GM20431 (cell line): ENCODE results near the gene CAB39L.

Experiments used
- in situ Hi-C: fragments of 300-500 bp; cut with MseI, MboI; formaldehyde crosslinking; loops from one replicate; pipeline ENCODE4 v1.15.0; 2020; ENCODE audit warnings: low sequenced_read_pairs; ENCODE audit not compliant: unreplicated experiment

Gene CAB39L

DNA sequence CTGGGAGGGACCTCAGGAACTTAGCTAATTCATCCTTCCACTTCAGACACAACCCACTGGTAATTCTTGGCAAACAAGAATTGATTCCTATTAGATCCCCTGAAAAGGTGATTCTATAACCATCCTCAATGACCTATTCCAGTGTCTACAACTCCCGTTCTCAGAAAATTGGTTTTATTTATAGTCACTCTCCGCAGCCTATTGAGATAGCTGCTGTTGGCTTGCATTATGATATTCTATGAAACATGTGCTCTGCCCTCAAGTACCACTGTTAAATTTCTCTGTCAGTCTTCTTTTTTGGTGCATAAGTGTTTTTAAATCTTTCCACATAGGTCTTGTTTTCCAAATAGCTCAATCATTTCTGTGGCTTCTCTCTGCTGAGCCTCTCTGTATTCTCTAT lies 121.2 kb downstream of the CAB39L start:
- in situ Hi-C loops, result no loop called here

DNA sequence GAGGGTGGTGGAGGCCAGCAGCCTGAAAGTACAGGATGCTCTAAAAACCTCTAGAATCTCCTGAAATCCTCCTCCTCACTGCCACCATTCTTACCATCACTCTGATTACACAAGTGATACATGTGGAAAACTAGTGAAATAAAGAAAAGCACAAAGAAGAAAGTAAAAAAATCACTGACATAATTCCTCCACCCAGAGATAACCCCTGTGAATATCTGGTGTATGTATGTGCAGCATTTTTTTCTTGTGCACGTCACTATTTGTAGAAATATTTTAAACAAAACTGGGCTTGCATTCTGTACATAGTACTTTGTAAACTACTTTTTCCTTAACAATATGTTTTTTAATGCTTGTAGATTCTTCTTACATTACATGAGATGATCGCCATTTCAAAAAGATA lies 122.9 kb downstream of the CAB39L start:
- in situ Hi-C loops, result no loop called here

DNA sequence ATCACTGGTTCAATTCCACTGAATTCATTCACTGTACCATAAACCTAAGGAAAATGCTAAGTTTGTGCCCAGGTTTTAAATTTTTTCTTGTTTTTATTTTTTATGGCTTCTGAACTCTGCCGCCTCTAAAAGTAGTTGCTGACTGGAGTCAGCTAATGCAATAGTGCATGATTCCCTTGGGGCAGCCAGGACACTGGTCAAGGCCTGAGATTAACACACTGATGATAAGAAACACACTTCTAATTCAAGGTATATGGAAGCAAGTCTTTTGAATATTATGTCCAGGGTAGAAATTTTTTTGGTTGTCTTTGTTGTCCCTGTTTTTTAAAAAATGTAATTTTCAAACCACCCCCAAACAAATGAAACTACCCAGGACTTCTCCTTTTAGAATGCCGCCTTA lies 123.9 kb downstream of the CAB39L start:
- in situ Hi-C loops, result no loop called here

DNA sequence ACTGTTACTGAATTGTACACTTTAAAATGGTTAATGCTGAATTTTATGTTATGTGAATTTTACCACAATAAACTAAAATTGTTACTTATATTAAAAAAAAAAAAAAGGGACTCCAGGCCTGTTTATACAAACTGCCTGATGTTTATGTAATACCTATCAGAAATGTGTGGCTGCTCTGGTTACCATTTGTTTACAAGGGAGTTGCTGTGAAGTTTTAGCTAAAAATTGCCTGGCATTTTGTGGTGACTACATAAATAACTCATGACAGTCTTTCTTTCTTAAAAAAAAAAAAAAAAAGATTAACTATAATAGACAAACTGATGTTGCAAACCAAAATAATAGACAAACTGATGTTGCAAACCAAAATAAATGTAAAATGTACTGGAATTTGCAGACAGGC lies 124.3 kb downstream of the CAB39L start:
- in situ Hi-C loops, result no loop called here

DNA sequence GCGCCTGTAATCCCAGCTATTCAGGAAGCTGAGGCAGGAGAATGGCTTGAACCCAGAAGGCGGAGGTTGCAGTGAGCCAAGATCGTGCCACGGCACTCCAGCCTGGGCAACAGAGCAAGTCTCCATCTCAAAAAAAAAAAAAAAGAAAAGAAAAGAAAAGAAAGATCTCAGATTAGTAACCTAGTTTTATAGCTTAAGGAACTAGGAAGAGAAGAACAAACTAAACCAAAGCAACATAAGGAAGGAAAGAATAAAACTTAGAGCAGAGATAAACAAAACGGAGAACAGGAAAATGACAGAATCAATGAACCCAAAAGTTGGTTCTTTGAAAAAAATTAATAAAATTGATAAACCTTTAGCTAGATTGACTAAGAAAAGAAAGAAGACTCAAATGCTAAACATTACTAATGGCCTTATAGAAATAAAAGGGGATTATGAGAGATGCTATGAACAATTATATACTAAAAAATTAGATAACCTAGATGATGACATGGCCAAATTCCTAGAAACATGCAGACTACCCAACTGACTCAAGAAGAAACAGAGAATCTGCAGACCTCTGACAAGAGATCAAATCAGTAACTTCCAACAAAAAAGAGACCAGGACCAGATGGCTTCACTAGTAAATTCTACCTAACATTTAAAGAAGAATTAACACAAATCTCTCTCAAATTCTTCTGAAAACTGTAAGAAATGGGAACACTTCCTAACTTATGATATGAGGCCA lies 127.9 kb downstream of the CAB39L start:
- in situ Hi-C loops, result no loop called here

DNA sequence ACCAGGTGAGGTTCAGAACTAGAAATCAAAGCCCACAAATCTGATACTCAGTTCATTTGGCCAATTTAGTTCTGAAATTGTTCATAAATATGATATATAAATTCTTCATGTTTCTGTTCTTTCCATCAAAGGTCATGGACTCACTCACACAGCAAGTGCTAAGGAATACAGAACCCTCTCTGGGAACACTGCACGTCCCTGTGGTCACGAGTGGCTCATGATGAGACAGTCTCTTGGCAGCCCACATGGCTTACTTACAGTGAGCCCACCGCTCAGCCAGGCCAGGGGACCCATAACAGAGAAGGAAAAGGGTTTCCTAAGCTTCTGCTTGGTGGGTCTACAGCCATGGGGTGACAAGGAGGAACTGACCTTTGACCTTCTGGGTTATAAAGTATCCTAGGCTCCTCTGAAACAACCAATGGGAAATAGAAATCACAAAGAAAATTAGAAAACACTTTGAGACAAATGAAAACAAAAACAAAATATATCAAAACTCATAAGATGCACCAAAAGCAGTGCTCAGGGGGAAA lies 128.8 kb downstream of the CAB39L start:
- in situ Hi-C loops, result no loop called here

DNA sequence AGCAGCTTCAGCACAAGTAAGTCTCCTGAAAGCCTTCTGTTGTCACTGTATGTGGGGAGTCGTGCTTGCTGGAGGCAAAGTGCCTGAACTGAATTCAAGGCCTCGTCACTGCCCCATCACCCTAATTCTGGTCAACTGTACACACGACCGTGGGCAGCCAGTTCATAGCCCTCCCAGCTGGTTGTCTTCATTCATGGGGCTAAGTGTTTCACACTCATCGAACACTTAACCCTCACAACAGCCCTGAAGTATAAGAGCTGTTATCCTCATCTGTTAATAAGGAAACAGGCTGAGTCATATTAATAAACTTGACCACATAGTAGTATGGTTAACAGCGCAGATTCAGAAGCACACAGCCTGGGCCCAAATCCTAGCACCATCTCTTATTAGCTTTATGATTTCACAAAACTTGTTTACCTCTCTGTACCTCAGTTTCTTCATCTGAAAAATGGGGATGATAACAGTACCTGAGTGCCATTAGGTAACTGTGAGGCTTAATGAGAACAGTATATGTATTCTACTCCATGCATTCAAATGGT lies 129.5 kb downstream of the CAB39L start:
- in situ Hi-C loops, result no loop called here

DNA sequence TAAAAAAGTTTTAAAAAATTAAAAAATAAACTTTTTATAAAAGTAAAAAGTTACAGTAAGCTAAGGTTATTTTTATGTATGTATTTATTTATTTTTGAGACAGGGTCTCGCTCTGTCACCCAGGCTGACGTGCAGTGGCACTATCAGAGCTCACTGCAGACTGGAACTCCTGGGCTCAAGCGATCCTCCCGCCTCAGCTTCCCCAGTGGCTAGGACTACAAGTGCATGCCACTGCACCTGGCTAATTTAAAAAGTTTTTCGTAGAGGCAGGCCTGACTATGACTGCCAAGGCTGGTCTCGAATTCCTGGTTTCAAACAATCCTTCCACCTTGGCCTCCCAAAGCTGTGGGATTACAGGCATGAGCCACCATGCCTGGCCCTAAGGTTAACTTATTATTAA lies 132.0 kb downstream of the CAB39L start:
- in situ Hi-C loops, result no loop called here

DNA sequence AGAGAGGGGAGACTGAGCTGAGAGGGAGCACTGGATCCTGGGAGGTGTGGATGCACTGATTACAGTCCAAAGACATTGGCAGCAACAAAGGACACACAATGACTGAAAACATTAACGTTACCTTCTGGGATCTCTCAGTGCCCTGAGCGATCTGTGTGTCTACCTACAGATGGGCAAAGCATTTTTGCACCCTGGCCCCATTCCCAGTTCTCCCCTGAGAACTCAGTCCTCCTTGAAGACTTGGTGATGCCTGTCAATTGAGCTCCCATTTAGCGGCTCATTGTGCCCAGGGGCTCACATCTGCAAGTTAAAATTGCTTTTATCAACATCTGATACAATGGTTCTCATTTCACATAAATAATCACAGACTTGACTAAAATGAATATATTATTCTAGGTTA lies 133.6 kb downstream of the CAB39L start:
- in situ Hi-C loops, result no loop called here

DNA sequence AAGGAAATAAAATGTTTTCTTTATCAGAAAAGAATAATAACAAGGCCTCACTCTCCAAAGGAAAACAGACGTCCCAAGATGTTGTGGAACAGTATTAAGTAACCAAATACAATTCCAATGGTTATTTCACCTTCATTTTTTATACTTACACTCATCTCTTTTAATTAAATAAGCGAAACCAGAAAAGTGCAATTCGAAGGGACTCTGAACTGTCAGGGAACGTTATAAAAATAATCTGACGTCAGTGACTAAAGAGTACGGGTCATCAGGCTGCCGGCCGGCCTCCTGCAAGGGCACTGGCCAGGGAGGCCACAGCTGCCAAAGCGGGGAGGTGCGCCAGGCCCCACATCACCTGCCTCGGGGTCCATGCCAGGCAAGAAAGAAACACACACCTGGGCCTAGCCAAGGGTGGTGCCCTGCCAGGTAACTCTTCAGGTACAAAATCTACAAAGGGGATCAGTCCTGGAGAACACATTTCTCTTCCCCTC lies 134.9 kb downstream of the CAB39L start:
- in situ Hi-C loops, result loop anchor here (10.0 kb wide), 1 partner anchor 296 kb away; no protein-coding TSS in a partner anchor

DNA sequence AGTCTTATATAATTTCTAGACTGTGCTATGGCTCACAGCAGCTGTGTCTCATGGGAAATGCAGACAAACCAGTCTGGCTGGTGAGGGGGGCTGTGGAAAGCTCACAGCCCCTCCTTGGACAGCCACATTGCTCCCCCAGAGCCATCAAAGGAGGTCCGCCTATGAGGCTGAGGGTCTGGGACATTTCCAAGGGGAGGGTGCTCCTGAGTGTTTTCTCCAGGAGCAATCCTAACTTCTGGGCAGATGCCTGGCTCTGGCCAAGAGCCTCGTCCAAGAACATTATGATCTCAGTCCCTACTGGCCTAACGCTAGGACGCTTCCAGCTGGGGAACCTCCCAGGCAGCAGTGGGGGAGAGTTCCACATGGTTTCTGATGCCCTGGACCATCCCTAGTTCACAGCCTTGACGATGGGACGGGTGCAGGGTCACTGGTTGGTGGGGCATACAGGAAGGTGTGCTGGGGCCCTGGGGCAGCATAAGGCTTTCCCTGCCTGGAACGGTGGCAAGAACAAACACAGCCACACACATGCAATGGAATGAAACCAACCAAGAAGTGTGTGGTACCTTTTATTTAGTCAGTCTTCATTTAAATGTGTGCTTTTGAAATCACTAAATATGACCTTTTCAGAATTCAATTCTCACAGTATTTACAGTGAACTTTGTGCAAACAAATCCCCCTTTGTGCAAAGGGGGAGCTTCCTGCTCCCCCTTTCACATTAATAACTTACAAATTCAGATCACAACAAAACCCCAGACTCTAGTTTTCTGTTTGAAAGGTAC lies 135.6 kb downstream of the CAB39L start:
- in situ Hi-C loops, result loop anchor here (10.0 kb wide), 1 partner anchor 297 kb away; no protein-coding TSS in a partner anchor

DNA sequence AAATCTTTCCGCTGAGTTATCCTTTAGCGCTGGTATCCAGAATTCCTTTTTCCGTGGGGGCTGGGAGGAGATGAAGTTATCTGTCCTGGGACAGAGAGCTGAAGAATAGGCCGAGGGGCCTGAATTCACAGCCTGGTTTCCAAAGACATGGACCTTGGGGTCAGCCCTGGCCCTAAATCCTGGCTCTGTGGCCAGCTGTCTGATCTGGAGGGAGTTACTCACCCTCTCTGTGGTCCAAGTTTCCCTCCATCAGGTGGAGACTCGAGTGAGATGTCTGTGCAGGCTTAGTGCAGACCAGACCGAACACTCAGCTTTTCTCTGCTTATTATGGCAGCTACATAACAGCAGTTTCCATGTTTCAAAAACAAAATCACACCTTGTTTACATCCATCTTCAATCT lies 136.5 kb downstream of the CAB39L start:
- in situ Hi-C loops, result loop anchor here (10.0 kb wide), 1 partner anchor 297 kb away; no protein-coding TSS in a partner anchor

DNA sequence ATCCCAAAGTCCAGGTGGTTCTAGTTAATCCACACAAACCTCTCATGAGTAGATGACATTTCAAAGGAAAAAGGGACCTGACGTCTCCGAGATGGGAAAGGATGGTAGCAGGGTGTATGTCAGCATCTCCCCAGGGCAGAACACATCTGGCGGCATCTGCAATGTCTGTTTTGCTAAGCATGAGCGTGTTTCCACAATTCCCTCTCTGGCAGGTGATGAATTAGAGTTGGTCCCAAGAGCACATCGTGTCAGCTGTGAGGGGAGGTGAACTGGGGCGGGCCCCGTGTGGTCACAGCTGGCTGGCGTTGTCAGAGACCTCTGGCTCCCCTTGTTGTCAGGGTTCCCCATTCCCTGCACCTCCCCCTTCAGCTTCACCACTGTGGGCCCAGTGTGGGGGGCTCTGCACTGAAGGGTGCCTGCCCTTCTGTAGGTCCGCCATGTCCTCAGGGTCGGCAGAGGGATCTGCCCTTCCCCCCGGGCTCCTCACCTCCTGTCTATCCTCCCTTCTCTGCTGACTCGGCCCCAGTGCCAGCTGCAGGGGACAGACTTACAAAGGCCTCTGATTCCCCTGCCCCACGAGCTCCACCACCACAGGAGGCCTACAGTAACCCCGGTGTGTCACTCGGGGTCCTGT lies 138.0 kb downstream of the CAB39L start:
- in situ Hi-C loops, result loop anchor here (10.0 kb wide), 1 partner anchor 299 kb away; no protein-coding TSS in a partner anchor

DNA sequence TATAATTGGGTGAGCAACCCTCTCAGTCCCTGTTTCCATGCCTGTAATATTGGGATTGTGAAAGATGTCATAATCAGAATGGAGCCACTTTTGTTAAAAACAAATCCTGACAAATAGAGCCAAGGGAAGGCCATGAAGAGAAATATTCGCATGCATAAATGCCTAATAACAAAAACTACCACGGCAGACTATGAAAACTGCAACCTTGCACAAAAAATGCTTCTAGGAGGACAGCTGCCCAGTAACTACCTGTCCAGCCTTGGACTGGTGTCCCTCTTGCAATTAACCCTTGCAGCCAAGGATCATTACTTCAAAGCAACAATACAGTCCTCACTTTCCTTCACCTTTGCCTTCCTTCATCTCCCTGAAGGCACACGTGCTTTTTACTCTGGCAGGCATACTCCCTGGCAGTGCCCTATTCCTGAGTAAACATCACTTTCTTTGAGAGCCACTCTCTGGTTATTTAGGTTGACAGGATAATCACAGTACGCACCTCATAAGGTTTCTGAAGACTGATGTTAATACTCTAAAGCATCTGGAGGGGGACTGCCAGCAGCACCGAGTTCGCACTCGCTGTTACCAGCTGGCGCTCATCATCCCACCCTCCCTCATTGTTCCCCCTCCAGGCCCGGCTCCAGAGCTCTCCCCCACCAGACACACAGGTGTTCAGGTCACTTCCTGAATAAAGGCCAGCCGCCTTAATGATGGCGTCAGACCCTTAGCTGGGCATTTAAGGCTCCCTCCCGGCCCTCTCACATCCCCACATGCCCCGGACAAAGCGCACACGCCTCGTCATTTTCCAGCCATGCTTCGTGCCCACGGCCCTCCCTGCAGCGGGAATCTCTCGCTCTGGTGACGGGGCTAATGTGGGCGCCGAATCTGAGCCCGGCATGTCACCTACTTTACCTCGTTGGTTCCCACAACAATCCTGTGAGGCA lies 138.8 kb downstream of the CAB39L start:
- in situ Hi-C loops, result loop anchor here (10.0 kb wide), 1 partner anchor 300 kb away; no protein-coding TSS in a partner anchor

DNA sequence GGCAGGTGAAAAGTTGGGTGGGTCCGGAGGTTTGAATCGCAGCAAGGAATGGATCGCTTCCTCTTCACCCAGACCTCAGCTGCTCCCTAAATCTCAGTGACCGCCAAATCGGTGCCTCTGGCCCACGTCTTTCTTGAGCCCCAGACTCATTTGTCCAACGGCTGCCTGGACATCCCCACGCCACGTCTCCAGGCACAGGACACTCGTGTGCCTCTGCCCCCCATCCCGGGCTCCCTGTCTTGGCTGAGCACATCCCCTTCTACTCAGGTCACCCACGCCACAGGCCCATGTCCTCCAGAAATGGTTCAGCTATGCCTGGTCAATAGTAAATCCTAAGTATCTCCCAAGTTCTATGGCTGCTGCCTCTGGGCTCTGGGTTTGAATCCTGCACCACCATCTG lies 139.5 kb downstream of the CAB39L start:
- in situ Hi-C loops, result loop anchor here (10.0 kb wide), 1 partner anchor 300 kb away; no protein-coding TSS in a partner anchor

DNA sequence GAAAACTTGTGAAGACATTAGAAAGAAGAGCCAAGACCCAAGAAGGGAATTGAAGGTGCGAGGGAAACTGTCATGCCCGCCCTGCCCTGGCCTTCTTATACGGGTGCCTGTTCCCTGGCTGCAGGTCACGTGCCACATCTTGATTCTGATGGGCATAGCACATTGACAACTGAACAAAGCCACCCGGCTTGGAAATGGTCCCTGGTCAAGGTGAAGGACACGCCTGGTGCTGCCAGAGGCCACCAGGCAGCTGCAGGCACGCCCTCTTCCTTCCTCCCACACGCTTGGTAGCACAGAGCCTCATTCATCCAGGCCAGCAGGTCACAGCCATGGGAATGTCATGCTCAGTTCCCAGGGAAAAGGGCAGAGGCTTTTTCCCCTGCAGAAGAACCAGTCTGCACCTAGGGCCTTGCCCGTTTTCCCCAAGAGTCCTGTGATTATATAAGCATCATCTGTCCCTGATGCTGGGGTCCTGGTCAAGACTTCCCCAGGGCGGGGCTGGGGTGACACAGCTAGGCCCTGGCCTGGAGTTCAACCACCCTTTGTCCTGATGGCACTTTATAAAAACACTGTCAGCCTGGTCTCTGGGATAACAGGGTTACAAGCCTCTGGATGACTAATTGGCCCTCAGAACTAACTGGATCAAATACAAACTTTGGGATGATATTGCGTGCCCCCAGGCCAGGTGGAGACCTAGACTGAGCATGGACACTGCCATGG lies 140.2 kb downstream of the CAB39L start:
- in situ Hi-C loops, result loop anchor here (10.0 kb wide), 1 partner anchor 301 kb away; no protein-coding TSS in a partner anchor

DNA sequence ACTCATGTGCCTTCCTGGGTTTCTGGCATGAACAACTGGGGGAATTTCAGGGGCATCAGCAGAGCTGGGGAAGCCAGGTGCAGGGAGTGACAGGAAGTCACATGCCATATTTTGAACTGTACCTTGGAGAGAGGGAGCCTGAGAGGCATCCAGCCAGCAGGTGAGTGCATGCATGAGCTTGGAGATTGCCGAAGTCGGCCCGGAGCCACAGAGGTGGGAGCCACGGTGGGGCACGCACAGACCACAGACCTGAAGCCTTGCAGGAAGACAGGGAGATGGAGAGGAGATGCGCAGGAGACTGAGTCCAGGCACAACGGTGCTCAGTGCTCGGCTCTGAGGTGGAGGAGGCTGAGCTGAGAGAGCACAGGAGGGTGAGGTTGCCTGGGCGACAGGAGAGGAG lies 141.0 kb downstream of the CAB39L start:
- in situ Hi-C loops, result loop anchor here (10.0 kb wide), 1 partner anchor 302 kb away; no protein-coding TSS in a partner anchor

DNA sequence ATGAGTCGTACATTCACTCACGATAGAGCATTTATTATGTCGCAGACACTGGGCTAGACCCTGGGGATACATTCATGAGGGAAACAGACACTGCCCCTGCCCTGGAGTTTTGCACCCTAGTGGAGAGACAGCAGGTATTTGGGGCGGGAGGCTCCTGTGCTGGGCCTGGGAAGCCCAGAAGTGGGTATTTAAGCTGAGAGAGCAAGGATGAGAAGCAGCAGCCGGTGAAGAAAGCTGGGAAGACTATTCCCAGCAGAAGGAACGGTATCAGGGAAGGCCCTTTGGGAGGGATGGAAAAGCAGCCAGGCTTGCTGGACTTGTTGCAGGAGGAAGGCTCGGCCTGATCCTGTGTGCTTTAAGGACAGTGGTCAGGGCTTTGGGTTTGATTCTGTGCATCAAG lies 141.6 kb downstream of the CAB39L start:
- in situ Hi-C loops, result loop anchor here (10.0 kb wide), 1 partner anchor 303 kb away; no protein-coding TSS in a partner anchor
